Stimulated activated CD8-positive, alpha-beta memory T cell treated with anti-CD3 and anti-CD28 coated beads, Interleukin-12 subunit alpha, Interleukin-12 subunit beta, amount 100 ng/mL, for 1 hour (primary cell): ENCODE data around the gene KLHDC9.
"Not testable (repeated sequence)": the region's sequence is repeated elsewhere in the genome, so short reads cannot be mapped to it uniquely, and the experiment has no call there.

Experiments used
- DNase-seq: peaks from one replicate; pipeline ENCODE4 v3.0.0-alpha.2; 2020; ENCODE audit warnings: low read depth

Gene KLHDC9

GRCh38 chr1:161096015-161096414 is 2.1 kb upstream of the KLHDC9 start:
- DNase-seq: no peak

DNA sequence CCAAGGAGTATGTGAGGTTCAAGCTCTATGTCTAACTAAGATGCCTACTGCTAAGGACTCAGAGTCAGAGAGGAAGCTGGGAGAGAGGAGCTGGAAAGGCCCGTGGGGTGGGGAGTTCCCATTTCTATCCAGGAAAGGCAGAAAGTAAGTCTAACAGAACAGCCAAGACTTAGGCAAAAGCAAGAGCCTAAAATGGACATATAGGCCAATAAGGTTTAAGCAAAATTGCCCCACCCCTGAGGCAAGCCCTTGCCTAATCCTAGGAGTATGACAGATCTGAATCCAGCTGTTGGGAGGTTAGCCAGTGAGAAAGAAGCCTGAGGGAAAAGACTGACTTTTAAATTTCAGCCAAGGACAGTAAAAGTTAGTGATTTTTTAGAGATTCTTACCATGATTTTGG is 1.6 kb upstream of the KLHDC9 start:
- no peak for DNase-seq

- DNase-seq: no peak
Observed at GRCh38 chr1:161099090-161099802, 1.1 kb downstream of the KLHDC9 start.

- no peak for DNase-seq
Observed at GRCh38 chr1:161100556-161100955, 2.4 kb downstream of the KLHDC9 start.

DNA sequence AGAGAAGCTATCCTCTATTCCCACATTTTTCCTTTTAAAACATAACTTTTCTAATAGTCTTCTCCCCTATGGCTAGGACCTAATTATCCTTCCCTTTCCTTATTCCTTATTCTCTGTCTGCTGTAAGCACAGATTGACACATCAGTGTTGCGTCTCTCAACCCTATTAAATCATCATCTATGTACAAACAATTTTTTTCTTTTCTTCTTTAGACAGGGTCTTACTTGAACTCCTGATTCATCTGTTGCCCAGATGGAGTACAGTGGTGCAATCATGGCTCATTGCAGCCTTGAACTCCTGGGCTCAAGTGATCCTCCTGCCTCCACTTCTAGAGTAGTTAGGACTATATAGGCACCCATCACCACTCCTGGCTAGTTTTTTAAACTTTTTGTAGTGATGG is 8.3 kb downstream of the KLHDC9 start:
- DNase-seq: no peak

GRCh38 chr1:161111117-161111516 is 13.0 kb downstream of the KLHDC9 start:
- no peak for DNase-seq

- no peak for DNase-seq
Observed at GRCh38 chr1:161111527-161111926, 13.4 kb downstream of the KLHDC9 start.

GRCh38 chr1:161113915-161114314 is 15.8 kb downstream of the KLHDC9 start:
- no peak for DNase-seq

GRCh38 chr1:161114556-161114955 is 16.4 kb downstream of the KLHDC9 start:
- DNase-seq: no peak

GRCh38 chr1:161115132-161115711 is 17.1 kb downstream of the KLHDC9 start:
- no peak for DNase-seq

- not testable (repeated sequence) for DNase-seq
Observed at GRCh38 chr1:161115961-161116360, 17.8 kb downstream of the KLHDC9 start.

- DNase-seq: peak; percentile 72
Observed at GRCh38 chr1:161117759-161118581, 19.8 kb downstream of the KLHDC9 start, which contains the start of the genes NIT1 and PFDN2. TSS of gene NIT1 (plus strand) at chr1:161118105. CDS start at chr1:161118177, 72 bp downstream. TSS of gene PFDN2 (minus strand) at chr1:161118037. CDS start at chr1:161118026, 11 bp downstream.

GRCh38 chr1:161119092-161119903 is 21.1 kb downstream of the KLHDC9 start:
- no peak for DNase-seq

GRCh38 chr1:161121042-161121650 is 23.0 kb downstream of the KLHDC9 start:
- DNase-seq: no peak

DNA sequence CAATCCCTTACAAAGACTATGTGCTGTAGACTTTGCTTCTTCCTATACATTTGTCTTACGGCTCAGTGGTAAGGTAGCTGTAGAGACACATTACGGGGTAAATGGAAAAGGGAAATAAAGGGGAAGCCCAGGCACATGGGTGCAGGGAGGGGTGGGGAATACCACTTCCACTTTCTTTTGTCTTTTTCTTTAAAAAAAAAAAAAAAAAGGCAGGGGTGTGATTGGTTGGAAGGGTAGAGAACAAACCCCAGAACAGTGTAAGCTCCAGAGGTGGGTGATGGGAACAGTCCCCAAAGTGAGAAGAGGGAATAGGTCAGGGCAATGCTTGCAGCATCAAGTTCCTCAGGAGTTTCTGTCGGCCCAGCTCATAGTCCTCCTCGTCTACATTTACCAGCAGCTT is 23.7 kb downstream of the KLHDC9 start:
- no peak for DNase-seq

- no peak for DNase-seq
Observed at GRCh38 chr1:161122967-161123366, 24.8 kb downstream of the KLHDC9 start.

GRCh38 chr1:161127649-161128048 is 29.5 kb downstream of the KLHDC9 start:
- DNase-seq: no peak

GRCh38 chr1:161128591-161129420 is 30.6 kb downstream of the KLHDC9 start:
- DNase-seq: no peak

DNA sequence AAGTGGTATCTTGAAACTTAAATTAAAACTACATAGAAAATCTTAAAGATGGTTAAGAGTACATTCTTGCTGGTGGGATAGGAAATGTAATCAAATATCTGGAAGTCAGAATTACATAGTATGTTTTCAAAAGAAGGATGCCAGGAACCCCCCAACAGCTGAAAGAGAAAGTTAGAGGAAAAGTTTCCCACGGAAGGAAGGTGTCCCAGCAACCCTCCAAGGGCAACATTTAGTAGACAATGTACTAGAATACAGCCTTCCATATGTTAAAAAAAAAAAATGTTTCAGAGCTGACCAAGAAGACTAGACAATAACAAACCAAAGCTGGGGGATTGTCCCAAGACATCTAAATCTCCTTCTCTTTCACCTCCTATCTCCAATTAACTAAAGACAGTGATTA is 32.1 kb downstream of the KLHDC9 start:
- no peak for DNase-seq

DNA sequence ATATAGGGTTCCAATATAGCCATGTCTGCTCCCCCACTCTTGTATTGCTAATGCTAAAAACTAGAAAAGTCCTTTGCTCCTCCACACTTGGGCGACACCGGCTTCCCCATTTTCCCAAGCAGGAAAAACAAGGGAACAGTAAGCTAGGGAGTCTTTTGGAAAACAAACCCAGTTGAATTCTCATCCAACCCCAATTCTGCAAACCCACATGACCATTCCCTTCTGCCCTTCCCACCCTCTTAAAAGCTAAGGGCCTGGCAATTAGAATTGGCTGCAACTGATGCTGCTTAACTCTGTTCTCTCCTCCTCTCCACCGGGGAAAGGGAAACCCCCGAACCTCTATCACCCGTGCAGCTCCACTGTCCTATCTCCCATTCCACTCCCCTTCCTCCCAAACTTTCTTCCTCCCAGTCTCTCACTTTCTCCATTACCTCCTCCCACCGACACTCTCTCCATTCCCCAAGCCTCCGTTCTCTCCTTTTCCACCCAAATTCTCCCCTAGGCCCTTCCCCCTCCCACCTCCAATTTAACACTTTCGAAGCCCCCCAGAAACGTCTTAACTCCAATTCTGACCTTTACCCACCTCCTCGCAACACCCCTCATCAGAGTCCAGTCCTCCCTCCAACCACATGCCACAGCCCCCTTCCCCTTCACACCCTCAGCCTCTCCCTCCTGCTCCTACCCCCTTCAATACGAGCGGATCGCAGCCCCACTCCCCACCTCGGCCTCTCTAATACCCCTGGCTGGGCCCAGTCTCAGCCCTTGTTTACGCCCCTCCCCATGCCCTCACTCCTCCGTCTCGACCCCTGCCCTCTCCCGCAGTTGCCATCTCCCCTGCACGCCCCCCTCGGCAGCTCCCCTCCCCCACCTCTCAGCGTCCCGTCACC is 33.6 kb downstream of the KLHDC9 start:
- DNase-seq: no peak
